IPS-20b (cell line): Measurements from ENCODE around the gene DAP.

Experiments
- H3K27ac ChIP-seq: one replicate; pipeline ENCODE4 v1.5.1; 2013; ENCODE audit warnings: low read length
- H3K27me3 ChIP-seq: 2 replicates; pipeline ENCODE4 v1.6.1; 2013; ENCODE audit warnings: mild to moderate bottlenecking, low read length, inconsistent platforms; ENCODE audit not compliant: insufficient read depth
- H3K36me3 ChIP-seq: 2 replicates; pipeline ENCODE4 v1.6.1; 2013; ENCODE audit warnings: low read depth, mild to moderate bottlenecking, inconsistent platforms, low read length, moderate library complexity; ENCODE audit not compliant: insufficient read depth
- H3K4me1 ChIP-seq: 2 replicates; pipeline ENCODE4 v1.6.1; 2013; ENCODE audit warnings: mild to moderate bottlenecking, control low read depth, inconsistent platforms, low read length, moderate library complexity; ENCODE audit not compliant: insufficient read depth
- H3K4me3 ChIP-seq: 2 replicates; pipeline ENCODE4 v1.5.1; 2013; ENCODE audit warnings: mild to moderate bottlenecking, low read length, inconsistent platforms
- H3K9ac ChIP-seq: 2 replicates; pipeline ENCODE4 v1.6.1; 2013; ENCODE audit warnings: low read depth, mild to moderate bottlenecking, inconsistent platforms, low read length, moderate library complexity
- H3K9me3 ChIP-seq: 2 replicates; pipeline ENCODE4 v1.6.1; 2013; ENCODE audit warnings: mild to moderate bottlenecking, low read depth, low read length, inconsistent platforms; ENCODE audit not compliant: insufficient read depth

The DAP gene

DNA sequence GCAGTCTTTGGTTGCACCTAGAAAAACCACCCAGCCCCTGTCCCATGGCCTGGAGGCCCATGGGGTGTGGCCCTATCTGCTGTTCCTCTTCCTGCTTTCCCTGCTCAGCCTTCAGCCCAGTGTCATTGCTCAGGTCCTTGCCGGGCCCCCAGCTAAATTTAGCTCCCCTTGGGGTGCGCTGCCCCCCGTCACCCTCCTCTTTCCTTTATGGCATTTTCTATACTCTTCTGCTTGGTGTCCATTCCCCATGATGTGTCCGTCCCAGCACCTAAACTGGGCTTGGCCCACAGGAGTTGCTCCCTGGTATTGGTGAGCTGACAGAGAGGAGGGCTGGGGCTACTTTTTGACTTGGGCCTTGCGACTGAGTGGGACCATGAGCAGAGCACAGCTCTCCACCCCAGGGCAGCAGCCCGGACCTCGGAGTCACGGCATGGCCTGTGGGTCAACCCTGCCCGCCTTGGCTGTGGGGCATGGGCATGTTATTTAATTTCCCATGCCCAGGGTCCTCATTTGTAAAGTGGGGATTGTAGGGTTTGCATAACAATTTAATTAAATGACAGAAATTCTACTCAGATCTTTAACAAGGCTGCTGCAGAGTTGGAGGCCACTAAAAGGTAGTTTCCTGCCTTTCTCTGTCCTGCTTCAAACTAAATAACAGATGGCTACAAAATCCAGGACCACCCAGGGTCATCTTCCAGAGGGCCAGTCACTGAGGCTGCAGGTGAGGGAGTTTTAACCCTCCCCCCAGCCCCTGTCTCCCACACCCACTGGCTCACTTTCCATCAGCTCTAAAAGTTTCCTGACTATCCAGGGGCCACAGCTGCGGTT, 98.2 kb downstream of the DAP start:
- no peaks in the 10 kb centered on the region for H3K27me3 ChIP-seq
- no peak overlapping the region for H3K9ac ChIP-seq
- H3K4me3 ChIP-seq = no peak overlapping the region
- H3K9me3 ChIP-seq = no peaks in the 10 kb centered on the region
- H3K36me3 ChIP-seq = no peaks in the 10 kb centered on the region
- no peak overlapping the region for H3K27ac ChIP-seq
- peaks cover 3% of the 10 kb centered on the region; the same call in 1 of the 2 replicates for H3K4me1 ChIP-seq

DNA sequence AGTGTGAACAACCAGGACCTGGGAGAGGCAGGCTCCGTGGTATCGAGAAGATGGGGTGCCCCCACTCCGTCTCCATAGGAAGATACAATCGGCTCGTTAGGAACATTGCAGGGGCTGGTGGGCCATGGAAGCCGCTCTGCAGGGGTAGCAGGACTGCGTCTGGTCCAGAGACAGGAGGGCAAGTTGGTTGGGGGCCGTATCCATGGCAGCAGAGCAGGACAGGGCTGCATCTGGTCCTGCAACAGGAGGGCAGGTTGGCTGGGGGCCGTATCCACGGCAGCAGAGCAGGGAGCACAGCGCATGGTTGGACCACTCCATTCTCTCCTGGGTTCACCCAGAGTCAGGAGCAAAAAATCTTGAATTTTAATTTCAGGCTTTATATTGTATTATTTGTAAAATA, 99.0 kb downstream of the DAP start:
- Histone ChIP-seq H3K9ac (no peak overlapping the region), H3K4me3 (no peak overlapping the region), H3K36me3 (no peaks in the 10 kb centered on the region), H3K4me1 (peaks cover 3% of the 10 kb centered on the region; the same call in 1 of the 2 replicates), H3K27me3 (no peaks in the 10 kb centered on the region), H3K27ac (no peak overlapping the region), H3K9me3 (no peaks in the 10 kb centered on the region)

DNA sequence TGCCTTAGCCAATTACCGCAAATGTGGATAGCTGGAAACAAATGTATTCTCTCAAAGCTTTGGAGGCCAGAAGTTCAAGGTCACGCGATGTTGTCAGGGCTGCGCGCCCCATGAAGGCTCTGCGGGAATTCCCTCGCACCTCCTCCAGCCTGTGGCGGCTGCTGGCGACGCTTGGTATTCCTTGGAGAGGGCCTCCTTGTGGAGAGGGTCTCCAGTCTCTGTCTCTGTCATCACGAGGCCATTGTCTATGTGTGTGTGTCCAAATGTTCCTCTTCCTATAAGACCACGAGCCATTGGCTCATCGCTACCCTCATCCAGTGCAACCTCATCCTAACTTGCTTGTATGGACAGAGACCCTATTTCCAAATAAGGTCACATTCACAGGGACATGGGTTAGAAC, 99.6 kb downstream of the DAP start:
- Histone ChIP-seq H3K9me3 (no peaks in the 10 kb centered on the region), H3K27ac (no peak overlapping the region), H3K4me1 (peaks cover 3% of the 10 kb centered on the region; the same call in 1 of the 2 replicates), H3K27me3 (no peaks in the 10 kb centered on the region), H3K9ac (no peak overlapping the region), H3K4me3 (no peak overlapping the region), H3K36me3 (no peaks in the 10 kb centered on the region)

DNA sequence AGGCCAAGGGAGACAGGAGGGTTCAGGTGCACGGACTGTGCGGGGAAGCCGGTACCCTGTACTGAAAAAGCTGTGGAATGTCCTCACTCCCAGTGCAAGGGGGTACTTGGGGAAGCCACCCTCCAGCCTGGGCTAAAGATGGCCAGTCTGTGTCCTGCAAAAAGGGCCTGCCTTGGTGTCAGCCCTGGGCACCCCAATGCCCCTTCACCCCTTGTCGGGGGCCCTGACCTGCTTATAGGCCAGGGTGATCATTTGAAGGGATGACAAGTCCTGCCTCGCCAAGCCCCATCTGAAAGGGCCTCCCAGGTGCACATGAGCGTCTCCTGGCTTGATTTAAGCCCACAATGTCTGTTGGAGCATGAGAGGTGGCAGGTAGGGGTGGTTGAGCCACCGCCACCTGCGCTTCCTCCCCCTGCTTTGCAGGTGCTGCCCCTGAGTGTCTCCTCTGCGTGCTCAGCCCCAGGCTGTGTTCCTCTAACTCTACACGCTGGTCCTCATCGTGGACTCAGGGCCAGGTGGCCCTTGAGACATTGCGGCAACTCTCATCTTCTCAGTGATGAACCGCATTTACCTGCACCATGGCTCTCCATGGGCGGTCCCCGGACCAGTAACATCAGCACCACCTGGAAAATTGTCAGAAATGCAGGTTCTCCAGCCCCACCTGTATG, 100.2 kb downstream of the DAP start:
- no peak overlapping the region for H3K4me3 ChIP-seq

DNA sequence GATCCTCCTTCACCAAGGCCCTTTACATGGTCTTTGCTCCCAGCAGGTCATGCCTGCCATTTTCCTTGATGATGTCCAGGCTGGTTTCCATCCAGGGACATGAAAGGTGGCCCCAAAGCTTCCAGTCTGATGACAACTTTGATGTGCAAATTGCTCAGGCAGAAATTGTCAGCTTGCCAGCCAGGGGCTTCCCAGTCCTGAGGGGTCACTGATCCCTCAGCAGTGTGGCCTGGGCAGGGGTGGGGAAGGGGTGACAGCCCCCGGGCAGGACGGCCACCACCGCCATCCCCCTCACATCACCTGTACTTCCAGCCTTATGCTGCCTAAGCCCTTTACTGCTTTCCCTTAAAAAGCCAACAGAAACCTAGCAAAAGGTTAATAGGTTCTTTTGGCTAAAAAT, 100.9 kb downstream of the DAP start:
- Histone ChIP-seq H3K4me3 (no peak overlapping the region), H3K4me1 (peaks cover 3% of the 10 kb centered on the region; the same call in 1 of the 2 replicates), H3K27ac (no peak overlapping the region), H3K9ac (no peak overlapping the region), H3K9me3 (no peaks in the 10 kb centered on the region), H3K36me3 (peaks cover 2% of the 10 kb centered on the region; the same call in 1 of the 2 replicates), H3K27me3 (no peaks in the 10 kb centered on the region)

More for the DNA sequence above, 100.2 kb downstream of the DAP start:
- no peak overlapping the region for H3K9ac ChIP-seq
- no peaks in the 10 kb centered on the region for H3K27me3 ChIP-seq
- H3K27ac ChIP-seq = no peak overlapping the region
- no peaks in the 10 kb centered on the region for H3K36me3 ChIP-seq
- H3K4me1 ChIP-seq = peaks cover 3% of the 10 kb centered on the region; the same call in 1 of the 2 replicates
- no peaks in the 10 kb centered on the region for H3K9me3 ChIP-seq

DNA sequence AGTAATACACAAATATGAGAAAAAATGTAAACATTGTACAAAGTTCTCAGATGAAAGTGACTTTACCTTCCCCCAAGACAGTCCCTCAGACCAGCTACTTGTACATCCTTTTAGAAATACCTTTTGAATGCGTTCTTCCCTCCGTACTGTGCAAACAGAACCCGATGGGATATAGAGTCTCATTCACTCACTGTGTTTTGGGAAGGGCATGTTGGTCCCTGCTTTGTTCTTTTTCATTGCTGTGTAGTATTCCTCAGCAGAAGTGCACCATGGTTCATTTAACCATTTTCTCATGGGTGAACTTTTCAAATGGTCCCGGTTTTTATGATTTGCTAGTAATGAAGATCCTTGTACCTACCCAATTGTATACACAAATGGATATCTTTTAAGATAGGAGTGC, 102.8 kb downstream of the DAP start:
- Histone ChIP-seq H3K9ac (no peak overlapping the region), H3K4me1 (no peaks in the 10 kb centered on the region; the same call in 1 of the 2 replicates), H3K36me3 (peaks cover 9% of the 10 kb centered on the region; the same call in 1 of the 2 replicates), H3K4me3 (no peak overlapping the region), H3K9me3 (no peaks in the 10 kb centered on the region), H3K27ac (no peak overlapping the region), H3K27me3 (no peaks in the 10 kb centered on the region)

DNA sequence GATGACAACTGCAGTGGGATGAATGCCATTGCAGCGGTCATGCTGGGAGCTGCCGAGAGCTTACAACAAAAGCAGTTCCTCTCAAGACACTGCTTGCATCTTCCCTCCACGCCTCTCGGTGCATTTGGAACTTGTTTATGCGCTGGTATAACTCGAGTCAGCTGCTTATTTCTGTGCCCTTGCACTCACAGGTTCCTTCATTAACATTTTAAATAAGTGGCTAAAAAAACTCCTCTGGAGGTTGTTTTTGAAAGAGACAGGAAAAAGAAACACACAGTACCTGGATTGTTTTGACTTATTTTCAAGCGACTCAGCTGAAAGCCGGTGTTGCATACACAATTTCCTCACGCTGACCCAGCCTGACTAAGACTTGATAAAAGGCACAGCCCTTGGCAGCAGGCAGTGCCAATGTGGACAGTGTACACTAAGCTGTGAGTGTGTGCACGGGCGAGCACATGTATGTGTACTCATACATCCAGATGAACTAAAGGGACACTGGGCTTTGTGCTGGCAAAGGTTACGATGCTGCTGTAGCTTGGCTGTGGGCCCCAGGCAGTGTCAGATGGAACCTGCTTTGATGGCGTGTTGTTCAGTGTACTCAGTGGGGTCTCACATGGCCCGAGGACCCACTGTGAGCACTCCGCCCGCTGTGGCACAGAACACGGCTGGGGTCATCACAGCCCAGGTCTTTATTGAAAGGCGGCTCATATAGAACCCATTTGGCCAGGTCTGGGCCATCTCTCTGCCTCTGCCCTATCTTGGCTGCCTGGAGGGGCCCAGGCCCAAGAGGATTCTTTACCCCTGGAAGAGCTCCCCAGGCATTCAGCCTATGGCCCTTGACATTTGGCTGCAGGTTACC, 104.8 kb downstream of the DAP start:
- no peaks in the 10 kb centered on the region for H3K4me1 ChIP-seq
- H3K27ac ChIP-seq = no peak overlapping the region
- no peak overlapping the region for H3K9ac ChIP-seq
- no peak overlapping the region for H3K4me3 ChIP-seq
- no peaks in the 10 kb centered on the region for H3K9me3 ChIP-seq
- peaks cover 18% of the 10 kb centered on the region; the same call in 1 of the 2 replicates for H3K36me3 ChIP-seq
- no peaks in the 10 kb centered on the region for H3K27me3 ChIP-seq

DNA sequence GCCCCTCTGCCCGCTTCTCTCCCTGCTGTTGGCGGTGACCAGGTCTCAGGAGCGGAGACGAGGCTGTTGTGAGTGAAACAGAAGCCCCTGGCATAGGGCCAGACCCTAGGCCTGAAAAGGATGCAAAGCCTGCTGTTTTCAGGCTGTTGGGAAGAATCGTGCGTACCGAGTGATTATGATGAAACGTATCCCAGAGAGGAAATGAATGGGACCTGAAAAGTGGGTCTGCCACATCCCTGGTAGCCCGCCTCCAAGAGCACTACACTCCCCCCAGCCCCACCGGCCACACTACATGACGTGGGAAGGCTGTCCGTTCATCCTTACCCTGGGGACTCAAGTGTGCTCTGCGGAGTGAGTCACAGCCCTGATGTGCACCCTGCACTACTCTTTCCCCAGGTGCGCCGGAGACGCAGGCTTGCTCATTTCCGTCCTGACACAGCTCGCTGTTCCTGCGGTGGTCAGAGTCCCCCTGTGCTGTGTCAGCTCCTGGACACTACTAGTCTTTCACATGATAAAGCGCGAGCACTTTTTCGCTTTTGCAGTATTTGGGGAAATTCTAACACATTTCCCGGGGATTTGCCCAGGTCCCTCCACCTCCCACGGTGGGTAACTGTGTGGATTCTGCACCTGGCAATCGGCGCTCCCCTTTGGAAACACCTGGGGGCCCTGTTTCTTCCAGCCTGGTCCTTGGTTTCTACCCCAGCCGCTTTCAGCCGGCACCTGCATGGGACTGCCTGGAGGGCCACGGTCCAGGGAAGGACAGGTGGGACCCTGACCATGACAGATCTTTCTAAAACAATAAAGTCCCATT, 105.7 kb downstream of the DAP start:
- no peaks in the 10 kb centered on the region for H3K9me3 ChIP-seq
- no peaks in the 10 kb centered on the region for H3K27me3 ChIP-seq
- H3K4me3 ChIP-seq = no peak overlapping the region
- H3K4me1 ChIP-seq = no peaks in the 10 kb centered on the region
- H3K36me3 ChIP-seq = peaks cover 26% of the 10 kb centered on the region; the same call in 1 of the 2 replicates
- no peak overlapping the region for H3K9ac ChIP-seq
- H3K27ac ChIP-seq = no peak overlapping the region

DNA sequence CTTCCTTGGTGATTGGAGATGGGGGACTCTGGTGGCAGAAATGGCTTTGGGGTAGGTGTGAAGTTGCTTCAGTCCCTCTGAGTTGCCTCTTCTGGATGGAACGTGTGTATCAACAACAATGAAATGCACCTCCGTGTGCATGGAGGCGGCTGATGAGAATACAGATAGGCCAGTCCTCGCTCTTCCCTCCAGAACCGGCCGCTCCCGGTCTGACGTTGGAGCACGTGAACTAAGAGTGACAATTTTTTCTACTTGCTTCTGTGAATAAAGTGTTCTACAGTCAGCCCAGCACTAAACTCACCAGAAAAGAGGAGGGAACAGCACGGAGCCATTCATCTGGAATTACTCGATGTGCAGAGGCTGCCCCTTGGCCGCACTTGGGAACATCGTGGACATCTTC, 106.5 kb downstream of the DAP start:
- Histone ChIP-seq H3K9me3 (no peaks in the 10 kb centered on the region), H3K4me3 (no peak overlapping the region), H3K9ac (no peak overlapping the region), H3K27ac (no peak overlapping the region), H3K36me3 (peaks cover 30% of the 10 kb centered on the region; the same call in 1 of the 2 replicates), H3K27me3 (no peaks in the 10 kb centered on the region), H3K4me1 (no peaks in the 10 kb centered on the region)

DNA sequence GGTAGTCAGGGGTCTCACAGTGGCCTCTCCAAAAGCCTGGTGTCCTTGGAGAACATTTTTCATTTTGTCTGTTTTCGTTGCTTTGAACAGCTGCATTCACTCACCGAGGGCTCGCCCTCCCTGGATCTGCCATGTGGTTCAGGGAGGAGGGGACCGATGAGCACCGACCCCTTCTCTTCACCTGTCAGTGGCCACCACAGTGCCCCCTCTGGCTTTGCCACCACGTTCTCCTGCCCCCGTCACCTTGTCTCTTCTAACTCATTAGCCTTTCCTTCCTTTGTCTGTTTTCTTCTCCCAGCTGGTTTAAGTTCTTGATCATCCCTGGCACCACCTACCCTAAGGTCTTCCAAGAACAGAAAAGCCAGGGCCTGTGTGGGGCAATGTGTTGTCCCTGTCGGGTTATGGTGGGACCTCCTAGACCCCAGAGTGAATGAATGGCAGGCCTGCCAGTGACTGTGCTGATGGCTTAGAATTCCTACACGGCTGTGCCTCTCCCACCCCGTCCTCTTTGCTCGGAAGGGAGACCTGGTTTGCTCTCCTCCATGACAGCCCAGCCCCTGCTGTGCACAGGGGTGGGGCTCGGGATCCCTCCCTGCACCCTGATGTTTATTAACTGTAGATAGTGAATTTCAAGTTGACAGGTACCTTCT, 107.2 kb downstream of the DAP start:
- Histone ChIP-seq H3K4me3 (no peak overlapping the region), H3K36me3 (peaks cover 30% of the 10 kb centered on the region; the same call in 1 of the 2 replicates), H3K27me3 (no peaks in the 10 kb centered on the region), H3K9me3 (no peaks in the 10 kb centered on the region), H3K9ac (no peak overlapping the region), H3K4me1 (no peaks in the 10 kb centered on the region), H3K27ac (no peak overlapping the region)
